Stimulated activated CD4-positive, alpha-beta T cell treated with anti-CD3 and anti-CD28 coated beads, Interleukin-1b, Interleukin-23, amount 100 ng/mL, for 48 hours (primary cell): Measurements from ENCODE around the gene CASZ1.

Experiments used
- DNase-seq: peaks from one replicate; pipeline ENCODE4 v3.0.0-alpha.2; 2020

The CASZ1 gene

DNA sequence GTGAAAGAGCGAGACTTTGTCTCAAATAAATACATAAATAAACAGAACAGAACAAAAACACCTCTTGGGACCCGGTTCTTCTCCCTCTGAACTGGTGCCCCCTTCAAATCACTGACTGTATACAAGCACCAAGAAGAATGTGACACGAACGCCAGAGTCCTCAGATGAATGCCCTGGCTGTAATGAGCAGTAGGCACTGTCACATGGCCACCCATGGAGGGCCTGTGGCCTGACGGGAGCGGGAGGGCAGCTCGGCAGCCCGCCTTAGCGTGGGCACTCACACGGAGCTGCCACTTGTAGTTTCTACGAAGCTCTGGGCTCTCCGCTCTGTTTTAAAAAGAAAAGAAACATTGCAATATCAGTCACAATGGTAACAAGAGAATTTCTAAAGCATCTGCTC is 175.7 kb downstream of the CASZ1 start:
- DNase-seq, result no peak

- no peak for DNase-seq
Observed at GRCh38 chr1:10617931-10618885, 178.2 kb downstream of the CASZ1 start.

GRCh38 chr1:10617318-10617717 is 179.1 kb downstream of the CASZ1 start:
- DNase-seq, result no peak

DNA sequence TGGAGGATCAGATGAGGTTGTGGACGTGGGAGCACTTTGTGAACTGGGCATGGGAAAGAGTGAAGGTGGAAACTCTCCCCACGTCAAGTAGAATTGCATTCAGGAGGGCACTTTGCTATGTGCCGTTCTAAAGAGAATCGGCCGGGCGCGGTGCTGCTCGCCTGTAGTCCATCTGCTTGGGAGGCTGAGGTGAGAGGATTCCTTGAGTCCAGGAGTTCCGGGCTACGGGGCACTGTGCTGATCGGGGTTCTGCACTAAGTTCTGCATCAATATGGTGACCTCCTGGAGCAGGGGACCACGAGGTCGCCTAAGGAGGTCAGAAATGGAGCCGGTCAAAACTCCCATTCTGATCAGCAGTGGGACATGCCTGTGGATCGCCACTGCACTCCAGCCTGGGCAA is 179.8 kb downstream of the CASZ1 start:
- no peak for DNase-seq

DNA sequence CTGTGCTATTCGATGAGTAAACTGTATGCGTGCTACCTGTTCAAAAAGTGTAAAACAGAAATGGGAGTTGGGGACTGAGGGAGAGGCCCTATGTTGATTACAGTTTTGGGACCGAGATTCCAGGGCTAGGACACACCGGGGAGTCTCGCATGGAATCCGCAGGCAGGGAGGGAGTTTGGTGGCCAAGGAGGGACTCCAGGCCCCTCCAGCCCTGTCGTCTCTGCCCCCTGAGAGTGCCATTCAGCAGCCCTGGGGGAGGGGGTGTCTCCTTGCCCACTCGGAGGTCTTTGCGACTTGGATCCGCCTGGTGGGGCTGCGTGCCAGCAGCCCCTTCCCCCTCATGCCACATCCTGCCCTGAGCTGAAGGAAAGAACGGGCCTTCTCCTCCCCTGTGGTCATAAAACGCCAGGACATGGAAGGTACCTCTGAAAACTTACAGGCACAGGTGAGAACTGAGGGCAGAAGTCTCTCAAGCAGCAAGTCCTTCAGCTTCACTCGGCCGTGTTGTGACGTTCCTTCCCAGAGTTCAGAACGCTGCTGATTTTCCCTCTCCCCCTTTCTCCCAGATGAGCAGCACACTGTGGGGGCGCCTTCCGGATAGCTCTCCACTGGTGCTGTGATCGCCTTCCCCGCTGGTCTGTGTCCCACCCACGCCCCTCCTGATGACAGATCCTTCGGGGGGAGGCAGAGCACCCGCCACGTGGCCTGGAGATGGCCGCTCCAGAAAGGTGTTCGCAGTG is 180.3 kb downstream of the CASZ1 start:
- no peak for DNase-seq

GRCh38 chr1:10615332-10615731 is 181.1 kb downstream of the CASZ1 start:
- no peak for DNase-seq

DNA sequence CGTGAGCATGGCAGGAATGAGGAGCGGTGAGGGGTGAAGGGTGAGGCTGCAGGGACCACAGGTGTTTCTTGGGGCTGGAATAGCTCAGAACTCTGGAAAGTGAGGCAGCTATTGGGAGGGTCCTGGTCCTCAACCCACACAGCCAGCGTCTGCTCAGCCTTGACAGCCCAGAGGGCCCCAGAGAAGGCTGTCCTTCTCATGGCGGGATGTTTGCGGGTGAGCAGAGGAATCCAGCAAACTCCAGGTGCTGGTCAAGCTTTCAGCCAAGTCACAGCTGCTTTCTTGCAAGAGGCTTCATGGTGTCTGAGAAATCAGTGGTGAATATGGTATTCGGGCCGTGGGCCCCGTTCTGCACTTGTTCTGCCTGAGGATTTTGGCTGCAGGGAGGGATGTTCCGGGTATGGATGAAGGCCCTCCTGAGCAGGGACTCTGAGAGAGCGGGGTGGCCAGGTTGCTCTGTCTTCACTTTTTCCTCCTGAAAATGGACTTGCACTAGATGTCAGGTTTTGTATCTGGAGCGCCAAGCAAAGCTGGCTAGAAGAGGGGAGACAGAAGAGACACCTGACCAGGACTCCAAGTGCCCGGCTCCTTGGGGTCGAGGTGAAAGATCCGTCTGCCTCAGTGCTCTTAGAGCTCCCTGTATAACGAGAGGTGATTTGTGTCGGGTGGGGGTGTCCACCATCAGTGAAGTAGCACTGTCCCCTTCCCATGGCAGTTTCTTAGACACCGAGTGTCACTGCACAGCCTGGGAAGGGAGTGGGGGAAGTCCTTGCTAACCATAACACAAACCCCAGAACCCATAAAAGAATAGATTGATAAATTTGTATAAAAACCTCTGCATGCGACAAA is 181.8 kb downstream of the CASZ1 start:
- DNase-seq, result no peak

GRCh38 chr1:10613861-10614260 is 182.6 kb downstream of the CASZ1 start:
- no peak for DNase-seq

DNA sequence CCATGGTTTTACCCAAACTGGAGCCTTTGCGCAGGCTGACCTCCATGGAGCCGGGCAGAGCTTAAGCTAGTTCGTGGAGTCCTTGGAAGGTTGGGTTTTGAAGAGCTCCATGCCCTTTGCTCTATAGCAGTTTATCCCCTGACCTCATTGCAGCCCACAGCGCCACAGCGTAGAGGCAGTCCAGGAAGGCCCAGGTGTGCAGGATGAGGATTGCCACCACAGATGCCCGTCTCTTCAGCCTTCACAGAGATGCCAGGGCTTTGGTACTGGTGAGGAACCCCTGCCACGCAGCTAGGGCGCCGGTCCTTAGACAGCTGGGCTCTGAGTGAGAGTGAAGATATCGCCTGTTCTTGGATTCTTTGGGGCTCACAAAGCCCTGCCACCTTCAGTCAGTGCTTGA is 183.1 kb downstream of the CASZ1 start:
- no peak for DNase-seq

GRCh38 chr1:10612436-10613160 is 183.8 kb downstream of the CASZ1 start:
- no peak for DNase-seq

DNA sequence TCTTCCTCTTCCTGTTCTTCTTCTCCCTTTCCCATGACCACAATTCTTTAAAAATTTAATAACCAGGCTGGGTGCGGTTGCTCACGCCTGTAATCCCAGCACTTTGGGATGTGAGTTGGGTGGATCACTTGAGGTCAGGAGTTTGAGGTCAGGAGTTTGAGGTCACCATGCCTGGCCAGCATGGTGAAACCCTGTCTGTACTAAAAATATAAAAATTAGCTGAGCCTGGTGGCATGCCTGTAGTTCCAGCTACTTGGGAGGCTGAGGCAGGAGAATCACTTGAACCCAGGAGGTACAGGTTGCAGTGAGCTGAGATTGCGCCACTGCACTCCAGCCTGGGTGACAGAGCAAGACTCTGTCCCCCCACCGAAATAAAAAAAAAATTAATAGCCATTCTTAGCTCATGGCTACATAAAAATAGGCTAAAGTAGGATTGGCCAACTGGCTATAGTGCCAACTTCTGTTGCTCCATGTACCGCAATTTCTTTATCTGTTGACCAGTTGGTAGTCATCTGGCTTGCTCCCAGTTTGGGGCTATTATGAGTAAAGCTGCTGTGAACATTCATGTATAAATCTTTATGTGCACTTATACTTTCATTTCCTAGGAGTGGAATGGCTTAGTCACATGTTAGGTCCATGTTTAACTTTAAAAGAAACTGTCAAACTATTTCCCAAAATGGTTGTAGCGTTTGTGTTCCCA is 185.4 kb downstream of the CASZ1 start:
- DNase-seq, result no peak

DNA sequence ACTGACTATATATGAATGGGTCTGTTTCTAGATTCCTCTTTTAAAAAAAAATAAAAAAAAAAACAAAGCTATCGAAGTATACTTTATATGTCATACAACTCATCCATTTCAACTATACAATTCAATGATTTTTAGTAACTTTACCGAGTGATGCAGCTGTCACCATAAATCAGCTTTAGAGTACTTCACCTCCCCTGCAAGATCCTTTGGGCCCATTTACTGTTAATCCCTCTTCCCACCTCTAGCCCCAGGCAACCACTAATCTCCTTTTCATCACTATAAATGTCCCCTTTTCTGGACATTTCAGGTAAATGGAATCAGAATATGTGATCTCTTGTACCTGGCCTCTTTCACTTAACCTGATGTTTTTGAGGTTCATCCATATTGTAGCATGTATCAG is 187.8 kb downstream of the CASZ1 start:
- no peak for DNase-seq

GRCh38 chr1:10607228-10607627 is 189.2 kb downstream of the CASZ1 start:
- no peak for DNase-seq

GRCh38 chr1:10606064-10606463 is 190.4 kb downstream of the CASZ1 start:
- DNase-seq, result no peak

DNA sequence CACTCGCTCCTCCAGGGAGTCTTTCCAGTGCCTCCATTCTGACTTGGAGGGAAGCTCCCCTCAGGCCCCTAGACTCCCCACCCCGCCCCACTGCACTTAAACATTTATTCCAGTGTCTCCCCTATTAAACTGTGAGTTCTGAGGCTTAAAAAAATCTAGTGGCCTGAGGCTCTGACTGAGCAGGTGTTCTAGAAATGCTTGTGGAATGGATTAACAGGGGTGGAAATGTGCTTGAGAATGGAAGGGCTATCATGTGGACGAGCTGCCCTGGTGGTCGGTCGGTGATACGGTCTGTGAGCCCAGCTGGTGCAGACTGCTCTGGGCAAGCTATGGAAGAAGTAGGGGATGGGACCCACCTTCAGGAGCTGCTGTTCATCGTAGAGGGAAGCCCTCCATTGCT is 191.5 kb downstream of the CASZ1 start:
- no peak for DNase-seq

DNA sequence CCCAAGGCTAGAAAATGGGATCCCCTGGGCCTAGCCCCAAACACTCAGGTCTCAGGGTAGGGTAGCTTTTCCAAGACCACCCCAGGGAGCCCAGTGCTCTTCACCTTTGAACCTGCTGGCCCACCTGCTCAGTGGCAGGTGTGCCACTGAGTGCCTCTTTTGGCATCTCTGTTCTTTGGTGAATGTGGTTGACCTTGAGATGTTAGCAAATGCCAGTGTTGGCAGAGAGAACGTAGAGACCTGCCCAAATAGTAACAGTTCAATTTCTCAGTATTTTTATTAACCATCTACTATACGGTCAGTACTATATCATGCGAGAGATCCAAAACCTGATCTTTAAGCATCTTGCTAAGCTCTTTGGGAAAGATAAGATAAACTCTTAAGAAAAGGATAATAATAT is 193.5 kb downstream of the CASZ1 start:
- DNase-seq, result no peak

DNA sequence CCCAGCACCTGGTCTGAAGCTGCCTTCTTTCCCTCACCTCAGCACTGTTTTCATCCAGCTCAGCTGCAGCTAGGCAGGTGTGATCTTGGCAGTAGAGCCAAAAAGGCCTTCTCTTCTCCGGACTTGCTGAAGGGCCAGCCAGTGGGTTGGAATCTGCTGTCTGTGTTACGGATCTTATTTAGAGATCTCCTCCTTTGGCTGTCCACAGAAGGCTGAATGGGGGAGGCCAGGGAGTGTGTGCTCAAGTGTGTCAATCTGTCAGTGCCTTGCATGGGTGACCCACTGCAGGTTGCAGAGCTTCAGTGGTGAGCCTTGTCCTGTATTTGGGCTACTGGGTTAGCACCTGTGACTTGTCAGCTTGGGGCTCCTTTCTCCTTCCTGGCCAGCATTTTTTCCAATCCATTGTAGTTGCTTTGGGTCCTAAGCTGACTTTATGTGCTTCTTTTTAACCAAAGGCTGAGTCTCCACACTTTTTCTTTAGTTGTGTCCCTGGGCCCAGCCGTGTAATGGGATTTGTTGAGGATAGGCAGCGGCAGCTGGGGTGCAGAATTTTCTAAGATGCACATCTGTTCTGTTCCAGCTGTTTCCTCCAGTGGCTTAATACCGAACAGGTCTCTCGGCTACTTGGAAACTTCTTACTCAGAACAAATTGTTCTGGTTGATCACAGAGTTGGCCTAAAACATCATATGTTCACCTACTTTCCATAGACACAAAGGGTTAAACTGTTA is 194.9 kb downstream of the CASZ1 start:
- DNase-seq, result no peak

- no peak for DNase-seq
Observed at GRCh38 chr1:10599194-10599861, 197.1 kb downstream of the CASZ1 start.

- DNase-seq, result no peak
Observed at GRCh38 chr1:10598389-10598702, 198.1 kb downstream of the CASZ1 start.

- no peak for DNase-seq
Observed at GRCh38 chr1:10597492-10598388, 198.7 kb downstream of the CASZ1 start.
